GM19238 (cell line): ENCODE data around the gene EXOC6B.

Source experiments
- DNase-seq: peaks from one replicate; pipeline ENCODE4 v3.0.0; 2011; ENCODE audit warnings: low spot score; ENCODE audit not compliant: insufficient read length

Gene EXOC6B

DNA sequence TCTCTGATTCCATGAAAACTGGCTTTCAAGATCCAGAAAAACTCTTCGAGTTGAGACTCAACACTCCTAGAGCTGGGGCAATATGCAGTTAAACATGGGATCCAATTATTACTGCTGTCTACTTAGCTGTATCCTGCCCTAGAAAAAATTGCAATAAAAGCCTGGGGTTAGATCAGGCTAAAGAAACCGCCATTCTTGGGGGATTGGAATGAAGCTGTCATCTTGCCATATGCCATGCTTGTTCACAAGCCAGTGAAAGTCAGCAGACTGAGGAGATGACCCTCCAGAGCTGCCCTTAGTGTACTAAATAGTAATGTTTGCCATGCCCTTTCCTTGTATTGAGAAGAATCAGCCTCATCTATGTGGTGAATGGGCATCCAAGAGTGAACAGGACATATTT is 647.3 kb downstream of the EXOC6B start:
- DNase-seq = no peak

DNA sequence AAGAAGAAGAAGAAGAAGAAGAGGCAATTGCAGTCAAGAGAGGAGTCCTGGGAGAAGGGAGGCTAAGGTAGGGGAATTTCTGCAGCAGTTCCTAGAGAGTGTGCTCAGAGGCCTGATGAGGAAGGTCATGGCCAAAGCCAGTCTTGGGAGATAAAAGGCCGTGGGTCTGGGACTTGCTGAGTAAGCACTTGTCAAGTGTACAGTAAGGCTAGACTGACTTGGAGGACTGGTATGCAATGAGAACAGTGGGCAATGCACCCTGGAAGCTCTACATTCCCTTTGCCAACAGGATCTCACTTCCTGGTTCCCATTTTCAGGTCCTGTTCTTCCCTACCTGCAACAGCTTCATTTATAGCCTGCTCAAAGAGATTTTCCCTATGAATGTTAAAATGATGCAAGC is 649.6 kb downstream of the EXOC6B start:
- DNase-seq = no peak

DNA sequence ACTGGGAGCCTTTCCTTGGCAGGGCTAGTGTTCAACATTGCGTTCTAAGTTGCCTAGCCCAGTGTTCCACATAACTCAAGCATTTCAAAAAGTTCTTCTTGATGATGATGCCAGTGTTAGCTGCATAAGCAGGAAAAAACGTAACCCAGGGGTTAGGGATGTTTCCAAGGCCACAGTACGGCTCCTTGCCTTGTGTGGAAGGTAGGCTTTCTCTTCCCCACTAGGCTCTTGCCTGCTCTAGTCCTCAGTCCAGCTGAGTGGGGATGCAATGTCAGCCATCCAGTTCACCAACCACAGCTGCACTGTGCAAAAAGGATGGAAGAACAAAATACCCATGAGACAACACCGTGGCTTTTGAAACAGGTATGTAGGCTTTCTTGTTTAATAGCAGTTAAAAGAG is 650.2 kb downstream of the EXOC6B start:
- DNase-seq = no peak

DNA sequence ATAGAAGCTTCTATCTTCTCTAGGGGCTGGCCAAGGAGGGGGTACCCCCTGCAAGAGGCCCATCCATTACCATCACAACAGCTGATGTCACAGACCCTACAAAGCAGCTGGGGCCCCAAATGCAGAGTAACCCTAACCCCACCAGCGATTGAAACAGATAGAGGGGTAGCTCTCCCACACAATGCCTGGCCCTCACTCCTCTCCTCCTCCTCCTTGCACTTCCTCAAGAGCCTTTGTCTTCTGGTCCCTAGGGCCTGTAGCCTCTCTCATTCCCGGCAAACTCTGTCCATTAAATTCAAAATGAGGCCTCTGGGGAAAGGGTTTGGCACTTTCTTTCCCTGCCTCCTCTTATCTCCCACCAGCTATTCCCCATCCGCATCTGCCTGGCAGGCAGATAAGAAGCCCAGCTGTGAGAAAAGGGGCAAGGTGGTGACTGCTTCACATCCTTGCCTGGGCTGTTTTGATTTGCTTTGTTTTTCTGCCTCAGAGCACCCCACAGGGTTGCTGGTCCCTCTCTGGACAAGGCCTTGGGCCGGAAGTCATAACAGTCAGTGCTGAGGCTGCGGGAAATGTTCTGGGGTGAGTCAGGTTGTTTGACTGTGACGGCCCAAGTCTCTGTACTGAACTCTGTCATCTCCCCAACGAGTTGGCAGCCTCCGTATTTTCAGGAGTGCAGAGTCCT is 652.1 kb downstream of the EXOC6B start:
- no peak for DNase-seq

DNA sequence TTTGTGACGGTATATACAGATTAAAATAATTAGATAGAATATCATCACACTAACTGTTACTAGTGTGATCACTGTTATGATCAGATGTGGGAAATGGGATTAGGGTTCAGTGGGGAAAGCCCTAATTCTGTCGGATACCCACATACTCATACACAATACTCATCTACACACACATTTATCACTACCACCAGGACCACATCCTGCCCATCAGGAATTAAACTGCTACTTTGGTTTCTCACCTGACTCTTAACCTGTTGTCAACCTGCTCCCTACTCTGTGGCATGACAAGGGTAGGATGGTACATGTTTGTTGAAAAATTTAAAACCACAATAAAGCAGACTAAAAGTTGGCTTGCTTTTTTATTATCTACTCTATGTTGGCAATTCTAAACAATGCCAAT is 653.4 kb downstream of the EXOC6B start:
- DNase-seq = no peak

DNA sequence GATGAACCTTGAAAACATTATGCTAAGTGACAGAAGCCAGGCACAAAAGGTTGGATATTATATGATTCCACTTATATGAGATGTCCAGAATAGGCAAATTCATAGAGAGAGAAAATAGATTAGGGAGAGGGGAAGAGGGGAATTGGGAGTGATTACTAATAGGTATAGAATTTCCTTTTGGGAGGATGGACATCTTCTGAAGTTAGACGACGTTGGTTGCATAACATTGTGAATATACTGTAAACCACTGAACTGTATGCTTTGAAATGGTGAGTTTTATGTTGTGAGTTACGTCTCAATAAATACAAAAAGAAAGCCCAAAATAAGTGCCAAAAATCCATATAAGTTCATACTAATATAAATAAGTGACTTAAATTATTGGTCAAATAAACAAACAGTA is 659.6 kb downstream of the EXOC6B start:
- no peak for DNase-seq

DNA sequence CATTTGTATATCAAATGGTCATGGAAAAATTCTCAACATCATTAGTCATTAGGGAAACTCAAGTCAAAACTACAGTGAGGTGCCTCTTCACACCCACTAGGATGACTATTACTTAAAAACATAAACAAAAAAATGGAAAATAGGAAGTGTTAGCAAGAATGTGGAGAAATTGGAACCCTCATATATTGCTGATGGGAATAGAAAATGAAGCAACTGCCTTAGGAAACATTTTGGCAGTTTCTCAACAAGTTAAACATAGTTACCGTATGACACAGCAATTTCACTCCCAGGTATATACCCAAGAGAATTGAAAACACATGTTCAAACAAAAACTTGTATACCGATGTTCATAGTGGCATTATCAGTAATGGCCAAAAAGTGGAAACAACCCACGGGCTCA is 660.0 kb downstream of the EXOC6B start:
- no peak for DNase-seq

DNA sequence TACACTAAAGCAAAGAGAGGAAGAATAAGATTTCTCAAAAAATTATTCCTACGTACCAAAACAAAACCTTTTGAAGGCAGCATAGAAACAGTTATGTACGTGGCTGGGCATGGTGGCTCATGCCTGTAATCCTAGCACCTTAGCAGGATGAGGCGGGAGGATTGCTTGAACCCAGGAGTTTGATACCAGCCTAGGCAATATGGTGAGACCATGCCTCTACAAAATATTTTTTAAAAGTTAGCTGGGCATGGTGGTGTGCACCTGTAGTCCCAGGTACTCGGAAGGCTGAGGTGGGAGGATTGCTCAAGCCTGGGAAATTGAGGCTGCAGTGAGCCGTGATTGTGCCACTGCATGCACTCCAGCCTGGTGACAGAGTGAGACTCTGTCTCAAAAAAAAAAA is 663.3 kb downstream of the EXOC6B start:
- no peak for DNase-seq

DNA sequence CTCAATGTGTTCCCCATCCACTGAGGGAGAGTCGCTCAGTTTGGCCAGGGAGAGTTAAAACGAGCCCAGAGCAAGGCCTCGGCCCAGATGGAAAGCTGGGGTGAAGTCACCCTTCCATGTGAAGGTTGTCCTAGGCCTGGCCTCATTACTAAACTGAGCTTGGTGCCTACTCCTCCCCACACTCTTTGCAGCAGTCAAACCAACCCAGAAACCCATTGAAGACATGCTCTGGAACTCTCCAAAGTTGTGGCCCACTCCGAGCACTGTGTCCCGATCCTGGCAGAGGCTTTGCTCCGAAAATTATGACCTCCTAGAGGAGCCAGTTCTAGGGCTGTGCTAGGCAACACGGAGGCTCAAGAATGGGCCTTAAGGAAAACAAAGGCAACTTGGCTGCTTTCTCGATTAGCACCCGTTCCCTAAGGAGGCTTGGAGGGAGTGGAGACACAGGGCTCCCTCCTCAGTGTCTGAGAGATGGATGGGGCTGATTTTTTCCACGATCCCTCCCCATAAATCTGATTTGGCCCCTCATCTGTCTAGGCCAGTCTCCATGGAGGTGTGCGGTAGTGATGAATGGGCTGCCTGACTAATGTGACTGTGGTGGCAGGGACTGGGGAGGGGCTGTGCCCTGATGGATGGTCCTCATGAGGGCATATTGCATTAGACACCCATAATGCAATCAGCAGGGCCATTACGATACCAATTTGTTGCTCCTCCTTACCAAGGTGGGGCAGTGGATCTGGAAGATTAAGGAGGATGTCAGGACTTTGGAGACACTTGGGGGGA is 666.4 kb downstream of the EXOC6B start:
- DNase-seq = no peak

DNA sequence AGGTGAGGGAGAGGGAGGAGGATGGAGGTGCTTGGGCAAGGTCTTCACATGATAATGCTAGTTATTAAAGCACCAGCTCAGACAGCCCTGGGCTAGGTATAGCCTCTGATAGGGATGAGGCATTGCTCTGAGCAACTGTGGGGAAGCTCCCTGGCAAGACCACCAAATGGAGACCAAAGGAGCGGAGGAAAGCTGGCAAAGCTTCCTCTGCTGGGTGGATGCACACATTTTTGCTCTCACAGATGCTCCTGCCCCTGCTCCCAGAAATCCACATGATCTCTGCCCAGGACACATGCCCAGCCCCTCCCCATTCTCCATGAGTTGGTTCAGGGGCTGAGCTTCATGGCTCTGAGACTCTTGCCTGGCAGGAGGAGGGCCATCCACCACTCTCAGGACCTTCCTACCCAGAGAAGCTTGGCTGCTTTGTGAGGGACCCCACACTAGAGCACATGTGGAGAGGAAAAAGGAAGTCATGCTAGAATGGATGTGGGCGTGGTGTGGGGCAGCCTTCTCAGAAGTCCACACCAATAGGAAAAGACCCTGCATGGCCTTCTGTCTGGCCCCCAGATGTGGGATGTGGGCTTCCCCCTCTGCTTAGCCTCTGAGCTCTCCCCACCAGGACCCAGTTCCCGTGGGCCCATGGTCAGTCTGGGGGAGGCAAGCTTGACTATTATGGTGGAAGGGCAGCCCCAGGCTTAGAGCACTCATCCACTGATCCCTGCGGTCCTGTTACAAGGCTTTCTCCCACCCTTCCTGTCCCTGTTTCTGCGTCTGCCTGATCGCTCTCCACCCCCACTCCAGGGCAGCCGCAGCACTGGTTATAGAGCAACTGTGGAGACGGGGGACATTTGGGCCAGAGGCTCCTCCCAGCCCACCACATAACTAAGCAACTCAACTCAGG is 667.7 kb downstream of the EXOC6B start:
- DNase-seq = no peak

DNA sequence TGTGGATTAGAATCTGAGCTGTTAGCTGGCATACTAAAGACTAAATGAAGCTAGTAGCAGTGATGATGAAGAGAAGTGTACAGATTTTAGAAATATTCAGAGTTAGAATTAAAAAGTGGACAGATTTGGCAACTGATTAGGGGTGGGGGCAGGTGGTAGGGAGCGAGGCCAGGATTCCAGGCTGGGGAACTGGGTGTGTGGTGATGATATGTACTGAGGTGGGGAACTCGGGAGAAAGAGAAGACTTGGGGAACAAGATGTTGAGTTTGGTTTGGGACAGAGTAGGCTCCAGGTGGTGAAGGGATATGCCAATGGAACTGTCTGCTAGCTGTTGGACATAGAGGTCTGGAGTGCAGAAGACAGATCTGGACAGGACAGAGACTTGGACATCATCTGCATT is 669.0 kb downstream of the EXOC6B start:
- DNase-seq = no peak

DNA sequence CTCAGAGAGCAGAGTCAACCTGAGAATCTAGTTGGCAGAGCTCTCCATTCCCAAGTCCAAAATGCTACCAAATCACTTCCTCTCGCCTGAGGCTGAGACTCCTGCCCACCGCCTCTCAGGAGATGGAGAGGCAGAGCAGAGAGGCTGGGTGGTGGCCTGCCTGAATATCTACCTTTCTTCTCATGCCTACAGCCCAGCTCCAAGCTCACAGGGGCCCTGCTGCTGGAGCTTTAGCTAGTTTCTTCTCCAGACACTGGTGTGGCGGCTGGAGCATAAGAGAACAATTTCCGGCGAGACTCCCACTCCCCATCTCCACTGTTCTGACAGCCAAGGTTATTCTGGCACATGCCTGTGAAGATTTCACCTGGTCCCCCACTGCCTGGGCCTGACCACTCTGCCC is 670.1 kb downstream of the EXOC6B start:
- no peak for DNase-seq

DNA sequence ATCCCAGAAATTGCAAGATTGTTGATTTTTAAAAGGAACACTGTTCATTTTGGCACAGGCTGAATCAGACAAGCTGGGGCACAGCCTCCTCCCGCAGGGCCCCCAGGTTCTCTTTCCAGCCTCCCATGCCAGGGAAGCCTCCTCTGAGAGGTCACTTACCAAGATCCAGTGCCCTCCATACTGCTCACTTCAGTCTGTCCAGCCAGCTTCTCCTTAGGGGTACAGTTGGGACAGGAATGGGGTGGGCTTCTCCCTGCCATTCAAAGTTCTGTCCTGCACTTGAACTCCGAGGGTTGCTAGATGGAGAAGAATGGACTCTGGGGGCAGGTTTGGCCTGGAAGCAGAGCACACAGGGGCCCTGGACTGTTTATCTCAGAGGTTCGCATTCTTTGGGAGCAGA is 670.7 kb downstream of the EXOC6B start:
- no peak for DNase-seq

DNA sequence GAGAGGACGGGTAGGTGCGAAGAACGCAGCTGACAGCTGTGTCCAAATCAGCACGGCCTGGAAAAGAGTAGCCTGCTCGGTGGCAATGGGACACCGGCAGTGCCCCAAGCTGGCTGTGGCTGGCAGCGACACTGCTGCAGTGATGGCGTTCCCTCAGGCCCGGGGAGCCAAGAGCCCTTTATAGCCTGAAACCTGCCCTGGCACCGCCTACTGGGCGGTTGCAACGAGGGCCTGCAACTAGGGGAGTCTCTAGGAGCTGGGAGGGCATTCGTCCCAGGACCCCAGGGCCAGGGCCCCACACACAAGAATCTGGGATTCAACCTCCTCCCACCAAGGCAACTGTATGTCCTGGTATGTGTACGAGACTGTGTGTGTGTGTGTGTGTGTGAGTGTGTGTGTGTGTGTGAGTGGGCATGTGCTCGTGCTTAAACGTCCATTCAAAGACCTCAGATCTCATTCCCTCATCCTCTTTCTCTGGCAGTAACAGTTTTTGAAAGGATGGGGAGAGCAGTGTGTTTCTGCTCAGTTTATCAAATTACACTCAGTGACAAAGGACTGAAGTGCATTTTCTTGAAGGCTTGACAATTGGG is 671.4 kb downstream of the EXOC6B start:
- DNase-seq = no peak

DNA sequence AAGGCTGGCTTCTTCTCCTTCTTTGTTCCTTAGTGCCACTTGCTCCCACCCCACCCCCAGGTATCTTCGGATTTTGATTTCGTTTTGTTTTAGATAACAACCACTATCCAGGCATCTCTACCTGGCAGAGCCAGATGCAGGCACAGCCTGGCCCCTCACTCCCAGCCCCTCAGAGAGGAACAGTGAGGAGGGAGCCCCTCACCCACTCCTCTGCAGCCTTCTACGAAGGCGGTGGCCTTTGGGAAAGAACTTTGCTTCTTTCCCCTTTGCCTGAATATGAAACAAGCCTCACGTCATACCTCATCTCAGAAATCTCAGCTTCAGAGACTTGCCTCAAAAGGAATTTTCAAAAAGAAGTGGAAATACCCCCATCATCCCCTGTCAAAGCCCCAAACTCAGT is 671.9 kb downstream of the EXOC6B start:
- no peak for DNase-seq

DNA sequence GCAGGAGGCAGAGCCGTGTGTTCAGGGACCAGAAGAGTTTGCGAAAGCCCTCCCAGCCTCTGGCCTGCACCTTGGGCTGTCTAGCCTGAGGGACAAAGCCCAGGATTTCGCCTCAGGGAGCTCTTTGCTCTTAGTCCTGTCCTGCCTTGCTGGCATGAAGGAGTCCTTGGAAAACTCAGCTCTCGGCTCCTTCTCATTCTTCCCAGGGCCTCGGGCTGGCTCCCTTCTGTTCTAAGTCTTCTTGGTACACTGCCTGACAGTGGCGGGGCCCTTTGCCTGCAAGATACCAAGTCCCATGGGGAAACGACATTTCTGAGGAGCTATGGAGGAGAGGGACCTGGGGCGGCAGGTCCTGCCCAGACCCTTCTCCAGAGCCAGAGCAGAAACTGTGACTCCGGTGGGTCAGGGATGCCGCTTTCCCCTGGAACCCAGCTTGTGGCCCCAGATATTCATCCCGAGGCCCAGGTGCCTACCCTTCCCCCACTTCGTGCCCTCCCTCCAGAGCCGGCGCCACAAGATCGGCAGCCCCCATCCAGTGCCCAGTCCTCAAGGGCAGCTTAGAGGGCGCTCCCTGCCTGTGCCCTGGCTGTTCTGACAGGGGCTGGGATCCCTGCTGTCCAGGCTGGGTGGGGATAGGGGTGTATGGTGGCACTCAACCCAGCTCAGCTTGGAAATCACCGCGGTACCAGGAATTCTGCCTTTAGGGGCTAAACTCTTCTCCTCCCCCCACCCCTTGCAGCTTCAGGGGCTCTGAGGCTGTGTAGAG is 672.6 kb downstream of the EXOC6B start:
- no peak for DNase-seq

DNA sequence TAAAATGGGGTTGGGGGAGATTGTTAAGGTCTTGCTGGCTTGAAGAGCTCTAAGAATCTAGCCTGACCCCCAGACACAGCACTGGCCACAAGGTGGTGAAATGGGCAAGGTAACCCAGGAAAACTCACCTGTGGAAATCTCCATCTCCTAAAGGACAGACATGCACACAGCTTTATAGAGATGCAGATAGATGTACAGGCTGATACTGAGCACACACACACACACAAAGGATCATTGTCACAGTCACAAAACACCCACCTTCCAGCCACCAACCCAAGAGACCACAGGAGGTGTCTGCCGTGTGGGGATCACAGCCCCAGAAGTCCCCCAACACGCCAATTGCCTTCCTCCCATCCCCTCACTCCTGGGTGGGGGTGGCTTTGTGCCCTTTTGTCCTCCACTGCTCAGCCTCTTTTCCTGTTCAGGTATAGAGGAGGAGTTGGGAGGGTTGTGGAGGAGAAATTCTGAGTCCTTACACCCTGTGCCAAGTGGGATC is 674.9 kb downstream of the EXOC6B start:
- DNase-seq = no peak

DNA sequence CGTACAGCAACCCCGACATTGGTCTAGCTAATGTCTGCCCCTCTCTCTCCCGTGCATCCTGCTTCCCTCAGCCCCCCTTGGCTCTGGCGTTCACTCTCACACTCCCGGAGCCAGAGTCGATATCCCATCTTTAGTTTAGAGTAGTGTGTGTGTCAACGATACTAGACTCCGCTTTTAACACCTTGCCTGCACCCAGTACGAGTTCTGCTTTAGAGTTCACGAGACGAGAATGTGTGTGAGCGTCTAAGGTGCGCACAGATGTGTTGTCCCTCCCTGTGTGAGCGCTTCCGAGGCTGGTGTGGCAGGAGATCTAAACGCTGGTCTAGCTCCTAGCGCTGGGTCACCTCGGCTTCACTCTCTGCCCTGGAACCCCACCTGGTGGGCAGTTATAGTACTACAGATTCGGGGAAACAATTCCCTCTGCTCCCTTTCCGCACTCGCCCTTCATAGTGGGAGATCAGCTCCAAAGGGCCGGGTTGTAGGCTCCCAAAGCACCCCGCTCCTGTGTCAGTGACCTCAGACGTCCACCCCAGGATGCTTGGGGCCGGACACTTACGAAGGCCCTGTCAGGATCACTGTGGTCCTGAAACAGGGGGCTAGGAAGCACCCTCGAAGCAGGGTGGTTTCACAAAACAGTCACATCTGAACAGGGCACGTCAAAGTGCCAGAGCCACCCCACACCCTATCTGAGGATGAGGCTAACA is 675.5 kb downstream of the EXOC6B start:
- DNase-seq = peak; percentile 66

DNA sequence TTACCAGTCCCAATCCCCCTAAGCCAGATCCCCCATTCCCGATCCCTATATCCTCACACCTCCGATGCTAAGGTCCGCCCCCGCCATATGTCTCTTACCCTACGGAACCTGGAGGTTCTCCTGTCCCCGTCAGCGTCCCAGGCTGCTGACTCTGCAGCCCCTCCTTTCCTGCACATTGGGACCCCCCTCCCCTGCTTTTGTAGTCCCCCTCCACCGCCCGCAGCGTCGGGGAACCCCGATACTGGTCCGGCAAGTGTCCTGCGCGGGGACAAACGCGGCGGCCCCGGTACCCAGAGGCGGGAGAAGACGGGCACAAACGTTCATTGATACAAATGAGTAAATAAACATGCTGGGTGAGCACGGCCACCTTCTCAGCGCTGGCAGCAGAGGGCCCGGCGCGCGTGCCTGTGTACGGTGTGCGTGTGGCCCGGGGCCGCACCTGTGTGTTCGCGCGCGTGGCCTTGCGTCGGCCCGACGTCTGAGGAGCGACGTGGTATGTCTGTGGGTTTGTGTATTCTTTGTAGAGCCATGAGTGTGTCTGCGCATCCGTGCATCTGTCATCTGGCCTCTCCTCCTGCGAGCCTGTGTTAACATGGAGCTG is 676.2 kb downstream of the EXOC6B start:
- DNase-seq = no peak
